CD4-positive, alpha-beta memory T cell (primary cell): ENCODE results near the gene CDC23. TPM values are rescaled to one million over a fixed set of nuclear protein-coding genes. Genes with fewer than 3 reads are reported as not detected.
A peak's percentile ranks its signal among the peaks of the same experiment; 100 is the strongest.

Experiments used
- CTCF ChIA-PET: fragments of 350-600 bp; sonication (Branson Sonifier 250); formaldehyde crosslinking; loops from one replicate; lab custom pipeline; 2021; ENCODE audit warnings: inconsistent platforms; ENCODE audit not compliant: partially characterized antibody; lab: Charles Lee
- POLR2A ChIA-PET: fragments of 350-600 bp; sonication (Branson Sonifier 250); formaldehyde crosslinking; loops from one replicate; lab custom pipeline; 2021; ENCODE audit not compliant: partially characterized antibody; lab: Charles Lee
- DNase-seq, 5 donors: peaks; one replicate each; pipeline versions ENCODE4 v3.0.0 to v3.0.0-alpha.2; 2020 to 2022; ENCODE audit warnings: mixed read lengths in 1 of 5
- H3K27ac ChIP-seq: one replicate; pipeline ENCODE4 v1.7.0; 2013; ENCODE audit warnings: low read depth, low read length
- H3K27me3 ChIP-seq: 2 replicates; pipeline ENCODE4 v1.7.0; 2013; ENCODE audit warnings: mild to moderate bottlenecking, low read length, moderate library complexity; ENCODE audit not compliant: insufficient read depth
- H3K36me3 ChIP-seq: 2 replicates; pipeline ENCODE4 v1.7.0; 2013; ENCODE audit warnings: mild to moderate bottlenecking, low read length, moderate library complexity; ENCODE audit not compliant: insufficient read depth
- H3K4me1 ChIP-seq: 2 replicates; pipeline ENCODE4 v1.7.0; 2013; ENCODE audit warnings: mild to moderate bottlenecking, low read length, moderate library complexity; ENCODE audit not compliant: insufficient read depth
- H3K4me3 ChIP-seq, 2 donors: one replicate each; pipeline ENCODE4 v1.7.0; 2013; ENCODE audit warnings: low read length in 2 of 2, mild to moderate bottlenecking in 1 of 2
- H3K9me3 ChIP-seq, 2 donors: one replicate each; pipeline ENCODE4 v1.7.0; 2013; ENCODE audit warnings: low read length in 2 of 2, control low read depth in 1 of 2; ENCODE audit not compliant: control insufficient read depth in 1 of 2
- H3K27ac Mint-ChIP-seq, 7 donors: one replicate each; pipeline ENCODE4 v1.8.0; 2020 to 2021; ENCODE audit warnings: mixed read lengths in 7 of 7, mild to moderate bottlenecking in 6 of 7, inconsistent platforms in 3 of 7, moderate library complexity in 3 of 7
- H3K27me3 Mint-ChIP-seq, 2 donors: one replicate each; pipeline ENCODE4 v1.8.0; 2020 to 2021; ENCODE audit warnings: mixed read lengths in 2 of 2
- H3K36me3 Mint-ChIP-seq, 2 donors: one replicate each; pipeline ENCODE4 v1.8.0; 2020 to 2021; ENCODE audit warnings: mixed read lengths in 2 of 2, inconsistent platforms in 1 of 2, mild to moderate bottlenecking in 1 of 2
- H3K4me1 Mint-ChIP-seq, 4 donors: one replicate each; pipeline ENCODE4 v1.8.0; 2020 to 2021; ENCODE audit warnings: mixed read lengths in 4 of 4, mild to moderate bottlenecking in 1 of 4
- H3K4me3 Mint-ChIP-seq, 8 donors: one replicate each; pipeline ENCODE4 v1.8.0; 2020 to 2021; ENCODE audit warnings: mixed read lengths in 8 of 8, mild to moderate bottlenecking in 7 of 8, moderate library complexity in 6 of 8, inconsistent platforms in 3 of 8
- H3K9me3 Mint-ChIP-seq, 8 donors: one replicate each; pipeline ENCODE4 v1.8.0; 2020 to 2021; ENCODE audit warnings: mixed read lengths in 8 of 8, mild to moderate bottlenecking in 5 of 8, inconsistent platforms in 3 of 8, moderate library complexity in 1 of 8
- intact Hi-C: fragments of 100-400 bp; cut with micrococcal nuclease; formaldehyde crosslinking; loops from one replicate; pipeline ENCODE4 v1.15.1; 2023
- polyA plus RNA-seq, 2 donors: library from polyadenylated mRNA; unstranded; fragments of 300-500 nt; fragmentation: Illumina TruSeq; gene quantifications; one replicate each; pipeline ENCODE4 v1.2.3, GENCODE V29; 2021
- total RNA-seq, 2 experiments: library from RNA; stranded (reverse); gene quantifications; one replicate each; pipeline ENCODE4 v1.2.3, GENCODE V29; 2021

CDC23 gene
- total and polyA plus RNA-seq, 4 experiments from 2014 or later, result 25.5 to 32.5 (median 29.1) TPM

- Histone ChIP-seq H3K4me1 (peaks cover 8% of the 10 kb centered on the region), H3K27ac (no peak overlapping the region), H3K27me3 (no peaks in the 10 kb centered on the region), H3K9me3 (no peaks in the 10 kb centered on the region), H3K4me3 (no peak overlapping the region), H3K36me3 (peaks cover 10% of the 10 kb centered on the region)
- intact Hi-C loops, result no loop called here
- no peaks in the 10 kb centered on the region for H3K9me3 Mint-ChIP-seq
- ChIA-PET POLR2A (no interaction called here), CTCF (interaction anchor here (1.6 kb wide), 1 partner anchor 404 kb away, joined by 5 read pairs; no protein-coding TSS in a partner anchor)
- peaks cover 0 to 26% of the 10 kb centered on the region in 2 donors for H3K36me3 Mint-ChIP-seq
- H3K4me3 Mint-ChIP-seq, result no peak overlapping the region
- peaks cover 0 to 9% (median under 1%) of the 10 kb centered on the region in 4 donors for H3K4me1 Mint-ChIP-seq
- H3K27ac Mint-ChIP-seq, result no peak overlapping the region
- no peaks in the 10 kb centered on the region for H3K27me3 Mint-ChIP-seq
- no peak for DNase-seq
Observed at GRCh38 chr5:138182808-138183207, 30.3 kb downstream of the CDC23 start.

DNA sequence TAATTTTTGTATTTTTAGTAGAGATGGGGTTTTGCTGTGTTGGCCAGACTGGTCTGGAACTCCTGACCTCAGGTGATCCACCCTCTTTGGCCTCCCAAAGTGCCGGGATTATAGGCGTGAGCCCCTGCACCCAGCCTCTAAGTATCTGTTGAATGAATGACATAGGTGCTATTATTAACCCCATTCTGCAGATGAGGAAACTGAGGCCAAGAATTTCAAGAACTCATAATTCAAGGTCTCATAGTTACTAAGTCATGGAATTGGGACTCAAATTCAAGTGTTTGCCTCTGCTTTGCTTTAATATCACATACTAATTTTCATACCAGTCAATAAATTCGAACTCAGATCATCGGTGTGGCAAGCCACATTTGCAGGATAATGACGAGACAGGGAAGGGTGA lies 32.3 kb downstream of the CDC23 start:
- no peaks in the 10 kb centered on the region for H3K9me3 Mint-ChIP-seq
- H3K27ac Mint-ChIP-seq, result no peak overlapping the region
- H3K4me1 ChIP-seq, result peaks cover 15% of the 10 kb centered on the region
- no peak overlapping the region for H3K4me3 ChIP-seq
- no peaks in the 10 kb centered on the region for H3K9me3 ChIP-seq
- peaks cover 0 to 23% of the 10 kb centered on the region in 2 donors for H3K36me3 Mint-ChIP-seq
- no peaks in the 10 kb centered on the region for H3K27me3 Mint-ChIP-seq
- H3K27me3 ChIP-seq, result no peaks in the 10 kb centered on the region
- H3K4me3 Mint-ChIP-seq, result no peak overlapping the region
- ChIA-PET POLR2A (no interaction called here), CTCF (interaction anchor here (1.2 to 2.3 kb wide), 2 partner anchors 15 to 231 kb away, joined by 3 to 5 read pairs; no protein-coding TSS in a partner anchor)
- H3K4me1 Mint-ChIP-seq, result peaks cover 3 to 11% (median 7%) of the 10 kb centered on the region in 4 donors
- intact Hi-C loops, result no loop called here
- H3K36me3 ChIP-seq, result no peaks in the 10 kb centered on the region
- DNase-seq, result no peak
- H3K27ac ChIP-seq, result no peak overlapping the region

DNA sequence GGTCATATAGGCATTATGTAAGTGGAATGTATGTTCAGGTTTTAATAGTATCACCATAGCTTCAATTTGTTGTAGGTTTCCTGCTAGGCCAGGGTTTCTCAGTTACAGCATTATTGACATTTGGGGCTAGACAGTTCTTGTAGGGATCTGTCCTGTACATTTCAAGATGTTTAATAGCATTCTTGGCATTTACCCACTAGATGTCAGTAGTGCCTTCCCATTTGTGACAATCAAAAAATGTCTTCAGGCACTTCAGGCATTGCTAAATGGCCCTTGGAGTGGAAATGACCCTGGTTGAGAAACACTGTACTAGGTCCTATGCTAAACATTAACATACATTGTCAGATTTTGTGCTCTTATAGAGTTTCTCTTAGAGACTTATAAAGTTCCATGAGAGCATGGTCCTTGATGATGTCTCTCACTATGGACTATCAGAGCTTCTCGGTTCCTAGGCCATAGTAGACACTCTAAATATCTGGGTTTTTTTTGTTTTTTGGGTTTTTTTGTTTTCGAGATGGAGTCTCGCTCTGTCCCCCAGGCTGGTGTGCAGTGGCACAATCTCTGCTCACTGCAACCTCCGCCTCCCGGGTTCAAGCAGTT lies 32.8 kb downstream of the CDC23 start:
- H3K27me3 Mint-ChIP-seq, result no peaks in the 10 kb centered on the region
- H3K27ac Mint-ChIP-seq, result peak overlapping the region in 1 of 7 donors; percentile 16
- H3K4me1 Mint-ChIP-seq, result peaks cover 3 to 12% (median 8%) of the 10 kb centered on the region in 4 donors
- H3K27me3 ChIP-seq, result no peaks in the 10 kb centered on the region
- peak overlapping the region in 2 of 8 donors; percentile 9 to 82 for H3K4me3 Mint-ChIP-seq
- no peaks in the 10 kb centered on the region for H3K36me3 ChIP-seq
- H3K27ac ChIP-seq, result no peak overlapping the region
- no peaks in the 10 kb centered on the region for H3K9me3 Mint-ChIP-seq
- no peaks in the 10 kb centered on the region for H3K9me3 ChIP-seq
- peak in 4 of 5 donors; percentile 14 to 33 (median 23) for DNase-seq
- no peak overlapping the region for H3K4me3 ChIP-seq
- ChIA-PET CTCF (interaction anchor here (0.6 to 2.3 kb wide), 5 partner anchors 14 to 803 kb away, joined by 3 to 6 read pairs (median 3); partner anchors contain the start of genes HSPA9 and KDM3B), POLR2A (interaction anchor here (1.3 kb wide), 1 partner anchor 427 kb away, joined by 3 read pairs; no protein-coding TSS in a partner anchor)
- H3K36me3 Mint-ChIP-seq, result peaks cover 1 to 20% of the 10 kb centered on the region in 2 donors
- intact Hi-C loops, result no loop called here
- peaks cover 15% of the 10 kb centered on the region for H3K4me1 ChIP-seq

DNA sequence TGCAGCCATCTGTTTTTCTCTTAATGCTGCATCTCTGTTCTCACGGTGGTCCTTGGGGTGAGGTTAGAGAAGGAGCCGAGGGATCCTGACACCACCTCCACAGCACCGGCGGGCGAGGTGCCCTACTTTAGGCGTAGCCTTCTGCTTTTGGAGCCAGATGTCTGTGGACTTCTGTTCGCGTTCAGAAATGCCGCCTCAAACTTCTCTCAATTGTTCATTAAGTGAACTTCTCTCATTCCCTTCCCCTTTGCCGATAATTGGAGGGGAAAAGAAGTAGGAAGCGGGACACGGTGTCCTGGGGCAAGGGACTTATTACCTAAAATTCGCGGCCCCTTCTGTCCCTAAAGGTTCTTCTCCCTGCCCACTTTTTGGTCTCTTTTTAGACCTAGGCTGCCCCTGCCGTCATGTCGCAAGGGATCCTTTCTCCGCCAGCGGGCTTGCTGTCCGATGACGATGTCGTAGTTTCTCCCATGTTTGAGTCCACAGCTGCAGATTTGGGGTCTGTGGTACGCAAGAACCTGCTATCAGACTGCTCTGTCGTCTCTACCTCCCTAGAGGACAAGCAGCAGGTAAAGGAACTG lies 33.8 kb downstream of the CDC23 start:
- H3K4me1 ChIP-seq, result peaks cover 15% of the 10 kb centered on the region
- Mint-ChIP-seq H3K27ac (peak overlapping the region in 1 of 7 donors; percentile 55), H3K27me3 (no peaks in the 10 kb centered on the region), H3K4me1 (peaks cover 4 to 16% (median 9%) of the 10 kb centered on the region in 4 donors), H3K4me3 (no peak overlapping the region), H3K36me3 (peaks cover 7 to 19% of the 10 kb centered on the region in 2 donors), H3K9me3 (no peaks in the 10 kb centered on the region)
- H3K9me3 ChIP-seq, result no peaks in the 10 kb centered on the region
- POLR2A ChIA-PET, result interaction anchor here (0.6 to 1.9 kb wide), 5 partner anchors 10 to 426 kb away, joined by 3 to 9 read pairs (median 4); partner anchors contain the start of genes CDC23, ETF1 and HSPA9
- intact Hi-C loops, result loop anchor here (2.0 to 5.0 kb wide), 3 partner anchors 143 to 363 kb away; partner anchors contain the start of genes ETF1 and FAM53C
- H3K27me3 ChIP-seq, result no peaks in the 10 kb centered on the region
- H3K27ac ChIP-seq, result no peak overlapping the region
- peak overlapping the region; percentile 80 to 93 for H3K4me3 ChIP-seq
- no peaks in the 10 kb centered on the region for H3K36me3 ChIP-seq
- CTCF ChIA-PET, result interaction anchor here (0.6 to 2.5 kb wide), 10 partner anchors 9 to 804 kb away, joined by 3 to 10 read pairs (median 4); partner anchors contain the start of genes HSPA9 and KDM3B
- no peak for DNase-seq

- Histone ChIP-seq H3K9me3 (no peaks in the 10 kb centered on the region), H3K27me3 (no peaks in the 10 kb centered on the region), H3K4me1 (peaks cover 17% of the 10 kb centered on the region), H3K4me3 (peak within 1 kb of the TSS; percentile 80 to 93), H3K27ac (peak within 1 kb of the TSS; percentile 72), H3K36me3 (no peaks in the 10 kb centered on the region)
- peak within 1 kb of the TSS in 1 of 8 donors; percentile 9 for H3K4me3 Mint-ChIP-seq
- DNase-seq, result peak; percentile 85 to 92 (median 88)
- no peaks in the 10 kb centered on the region for H3K27me3 Mint-ChIP-seq
- peak within 1 kb of the TSS in 2 of 7 donors; percentile 16 to 55 for H3K27ac Mint-ChIP-seq
- H3K9me3 Mint-ChIP-seq, result no peaks in the 10 kb centered on the region
- H3K36me3 Mint-ChIP-seq, result peaks cover 10 to 23% of the 10 kb centered on the region in 2 donors
- ChIA-PET CTCF (interaction anchor here (0.8 to 2.5 kb wide), 7 partner anchors 9 to 399 kb away, joined by 3 to 10 read pairs (median 4); partner anchors contain the start of genes HSPA9 and KDM3B), POLR2A (interaction anchor here (0.6 to 1.9 kb wide), 6 partner anchors 9 to 425 kb away, joined by 3 to 9 read pairs (median 4); partner anchors contain the start of genes CDC23, ETF1, FAM53C and HSPA9)
- intact Hi-C loops, result loop anchor here (1.0 to 5.0 kb wide), 6 partner anchors 35 to 424 kb away; partner anchors contain the start of genes CDC23, ETF1, FAM53C and HNRNPA0
- H3K4me1 Mint-ChIP-seq, result peaks cover 4 to 17% (median 11%) of the 10 kb centered on the region in 4 donors
Observed at GRCh38 chr5:138178516-138179276, 34.4 kb downstream of the CDC23 start, which contains the start of the genes BRD8 and KIF20A. TSS of gene BRD8 (minus strand) at chr5:138178630. CDS start at chr5:138178614, 16 bp downstream. TSS of gene KIF20A (plus strand) at chr5:138179112. CDS start at chr5:138179681, 569 bp downstream.

DNA sequence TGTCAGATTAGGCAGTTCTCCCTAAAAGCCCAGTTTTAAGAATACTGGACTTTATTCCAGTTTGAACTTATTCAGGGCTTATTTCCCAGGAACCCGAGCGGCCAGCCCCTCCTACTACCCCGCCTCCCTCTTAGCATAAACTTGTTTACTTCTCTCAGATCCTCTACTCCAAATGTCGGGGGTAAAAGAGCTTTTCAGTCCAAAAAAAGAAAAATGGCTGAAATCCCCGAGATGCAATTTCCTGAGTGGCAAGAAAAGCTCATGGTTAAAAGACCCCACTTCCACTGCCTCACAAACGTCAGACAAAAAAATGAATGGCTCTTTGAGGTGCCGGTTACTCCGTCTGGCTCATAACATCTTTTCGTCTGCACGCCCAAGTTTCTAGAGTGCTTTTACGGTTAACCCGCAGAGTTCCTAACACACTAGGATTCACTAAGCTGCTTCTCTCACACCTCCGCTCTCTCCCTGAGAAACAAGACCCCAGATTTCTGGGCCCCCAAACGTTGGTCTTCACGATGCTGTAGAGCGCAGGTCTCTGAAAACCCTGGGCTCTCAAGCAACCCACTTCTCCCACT lies 35.1 kb downstream of the CDC23 start:
- Mint-ChIP-seq H3K9me3 (no peaks in the 10 kb centered on the region), H3K4me1 (peaks cover 4 to 20% (median 15%) of the 10 kb centered on the region in 4 donors), H3K27me3 (no peaks in the 10 kb centered on the region), H3K27ac (no peak overlapping the region), H3K36me3 (peaks cover 14 to 26% of the 10 kb centered on the region in 2 donors), H3K4me3 (no peak overlapping the region)
- CTCF ChIA-PET, result interaction anchor here (0.9 to 2.5 kb wide), 6 partner anchors 10 to 427 kb away, joined by 3 to 10 read pairs (median 4); no protein-coding TSS in a partner anchor
- Histone ChIP-seq H3K27me3 (no peaks in the 10 kb centered on the region), H3K4me3 (peak overlapping the region; percentile 80 to 93), H3K36me3 (peaks cover 4% of the 10 kb centered on the region), H3K27ac (peak overlapping the region; percentile 72), H3K4me1 (peaks cover 20% of the 10 kb centered on the region), H3K9me3 (no peaks in the 10 kb centered on the region)
- POLR2A ChIA-PET, result interaction anchor here (0.8 to 1.9 kb wide), 6 partner anchors 9 to 398 kb away, joined by 4 to 9 read pairs (median 6); partner anchors contain the start of genes CDC23, ETF1, FAM53C and HSPA9
- DNase-seq, result peak in 2 of 5 donors; percentile 14 to 23
- intact Hi-C loops, result loop anchor here (1.0 to 5.0 kb wide), 6 partner anchors 35 to 424 kb away; partner anchors contain the start of genes CDC23, ETF1, FAM53C and HNRNPA0
